Sigmoid colon (tissue), 7 donors: ENCODE data around the gene PUDP. TPM values are rescaled to one million over a fixed set of nuclear protein-coding genes. Genes with fewer than 3 reads are reported as not detected.

Experiments
- DNase-seq: peaks from one replicate; pipeline ENCODE4 v3.0.0-alpha.2; 2019
- H3K27ac ChIP-seq, 4 donors: fragments of 200-600 bp; sonication (generic); one replicate each; pipeline ENCODE4 v1.5.1; 2016 to 2019; ENCODE audit warnings: mild to moderate bottlenecking in 1 of 4
- H3K27me3 ChIP-seq, 3 donors: fragments of 200-600 bp; sonication (generic); one replicate each; pipeline ENCODE4 v1.5.1; 2019; ENCODE audit warnings: mild to moderate bottlenecking in 1 of 3
- H3K36me3 ChIP-seq, 4 donors: fragments of 200-600 bp; sonication (generic); one replicate each; pipeline ENCODE4 v1.5.1; 2016 to 2019
- H3K4me1 ChIP-seq, 4 donors: fragments of 200-600 bp; sonication (generic); one replicate each; pipeline ENCODE4 v1.5.1; 2017 to 2019
- H3K4me3 ChIP-seq, 4 donors: fragments of 200-600 bp; sonication (generic); one replicate each; pipeline ENCODE4 v1.5.1; 2017 to 2019; ENCODE audit warnings: mild to moderate bottlenecking in 2 of 4, moderate library complexity in 1 of 4
- H3K9me3 ChIP-seq, 4 donors: fragments of 200-600 bp in 3 of 4; sonication (generic) in 3 of 4; one replicate each; pipeline versions ENCODE4 v1.5.1 to v1.6.1; 2013 to 2019
- EP300 ChIP-seq, 4 donors: sonication (generic); formaldehyde crosslinking; IDR thresholded peaks; one replicate each; pipeline ENCODE4 v1.6.1; 2017; ENCODE audit warnings: antibody characterized with exemption in 4 of 4
- POLR2A ChIP-seq, 2 donors: fragments of 450-650 bp; IDR thresholded peaks; one replicate each; pipeline ENCODE4 v1.6.1; 2016; ENCODE audit warnings: antibody characterized with exemption in 2 of 2, mild to moderate bottlenecking in 2 of 2, moderate library complexity in 2 of 2
- POLR2AphosphoS5 ChIP-seq, 4 donors: sonication (generic); formaldehyde crosslinking; IDR thresholded peaks; one replicate each; pipeline ENCODE4 v1.6.1; 2017; ENCODE audit warnings: antibody characterized with exemption in 4 of 4
- WGBS, 2 donors: extraction: QIAGEN DNeasy Blood & Tissue Kit; methylation state at CpG; one replicate each; pipeline ENCODE4 v1.1.7; 2013; 5-methylcytosine and 5-hydroxymethylcytosine counted together
- intact Hi-C: fragments of 100-400 bp; cut with DNase I; formaldehyde crosslinking; loops from one replicate; pipeline ENCODE4 v1.15.1; 2023
- polyA plus RNA-seq, 3 donors: library from polyadenylated mRNA; stranded (reverse); fragments of 200-250 nt; gene quantifications; one replicate each; pipeline ENCODE4 v1.2.3, GENCODE V29; 2013
- total RNA-seq, 4 donors: library from RNA; depleted of rRNA; stranded (reverse); fragments of >200 nt; gene quantifications; one replicate each; pipeline ENCODE4 v1.1.0, GENCODE V29; 2016
- TF ChIP-seq, protein P1 (sequence below), 4 experiments: fragments of 450-650 bp in 3 of 4; fragments of 200-600 bp in 1 of 4; IDR thresholded peaks; one replicate each; pipeline ENCODE4 v1.5.1; 2016 to 2019; ENCODE audit warnings: antibody characterized with exemption in 4 of 4, mild to moderate bottlenecking in 3 of 4, moderate library complexity in 2 of 4
- donor health status: healthy with polysubstance abuse.
- donor health status: Bipolar disorder and iron deficiency.
- donor health status: healthy.

PUDP gene
- 10 to 100 TPM in 1 of 4 donors, 1 to 10 TPM in 3; 6.9 to 17.2 (median 8.5) TPM for total RNA-seq
- 10 to 100 TPM; 18.2 to 29.4 (median 24.5) TPM for polyA plus RNA-seq

DNA sequence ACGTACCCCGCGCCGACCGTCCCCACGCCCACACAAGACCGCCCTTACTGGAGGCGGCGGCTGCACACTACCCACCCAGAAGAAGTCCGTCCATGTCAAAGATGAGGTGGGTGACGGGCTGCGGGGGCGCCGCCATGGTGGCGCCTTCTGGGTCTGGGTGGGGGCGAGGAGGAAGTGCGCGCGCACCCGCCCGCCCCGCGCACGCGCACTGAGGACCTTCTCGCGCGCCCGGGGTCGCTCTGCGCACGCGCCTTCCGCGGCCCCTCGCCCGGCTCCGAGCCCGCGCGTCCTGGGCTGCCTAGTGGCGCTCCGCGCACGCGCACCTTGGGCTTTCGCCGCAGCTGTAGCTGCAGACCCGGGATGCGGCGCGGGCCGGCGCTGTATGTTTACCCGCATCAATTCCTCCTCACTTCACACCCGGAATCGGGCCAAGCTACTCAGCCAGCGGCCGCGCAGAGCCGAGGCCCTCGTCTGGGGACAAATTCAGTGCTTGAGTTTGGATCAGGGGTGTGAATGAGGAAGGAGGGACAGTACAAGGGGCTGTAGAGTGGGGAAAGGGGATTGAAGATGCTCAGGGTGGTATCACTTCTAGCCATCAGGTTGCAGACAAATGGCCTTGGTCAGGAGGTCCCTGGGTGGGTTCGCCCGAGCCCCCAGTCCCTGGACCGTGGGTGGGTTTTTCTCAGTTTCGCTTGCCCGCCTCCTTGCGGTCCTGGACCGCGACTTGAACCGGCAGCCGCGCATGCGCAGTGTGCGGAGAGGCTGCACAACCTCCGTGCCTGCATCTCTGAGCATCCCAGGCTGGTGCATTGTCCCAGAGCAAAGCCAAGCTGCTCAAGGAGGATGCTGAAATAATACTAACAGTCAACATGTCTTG, at the start of gene PUDP:
Gene PUDP (minus strand): TSS at position 176 of the 877 bp plus-strand sequence. CDS start 40 bp downstream, at position 136.
- H3K27ac ChIP-seq, result peak within 1 kb of the TSS; percentile 87 to 90 (median 89)
- TF ChIP-seq, protein P1, sequence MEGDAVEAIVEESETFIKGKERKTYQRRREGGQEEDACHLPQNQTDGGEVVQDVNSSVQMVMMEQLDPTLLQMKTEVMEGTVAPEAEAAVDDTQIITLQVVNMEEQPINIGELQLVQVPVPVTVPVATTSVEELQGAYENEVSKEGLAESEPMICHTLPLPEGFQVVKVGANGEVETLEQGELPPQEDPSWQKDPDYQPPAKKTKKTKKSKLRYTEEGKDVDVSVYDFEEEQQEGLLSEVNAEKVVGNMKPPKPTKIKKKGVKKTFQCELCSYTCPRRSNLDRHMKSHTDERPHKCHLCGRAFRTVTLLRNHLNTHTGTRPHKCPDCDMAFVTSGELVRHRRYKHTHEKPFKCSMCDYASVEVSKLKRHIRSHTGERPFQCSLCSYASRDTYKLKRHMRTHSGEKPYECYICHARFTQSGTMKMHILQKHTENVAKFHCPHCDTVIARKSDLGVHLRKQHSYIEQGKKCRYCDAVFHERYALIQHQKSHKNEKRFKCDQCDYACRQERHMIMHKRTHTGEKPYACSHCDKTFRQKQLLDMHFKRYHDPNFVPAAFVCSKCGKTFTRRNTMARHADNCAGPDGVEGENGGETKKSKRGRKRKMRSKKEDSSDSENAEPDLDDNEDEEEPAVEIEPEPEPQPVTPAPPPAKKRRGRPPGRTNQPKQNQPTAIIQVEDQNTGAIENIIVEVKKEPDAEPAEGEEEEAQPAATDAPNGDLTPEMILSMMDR (IDR thresholded peaks at IDR 0.05), result peak; percentile 12 to 43 (median 22)
- TF ChIP-seq EP300 (IDR thresholded peaks at IDR 0.05) (no peak), POLR2AphosphoS5 (IDR thresholded peaks at IDR 0.05) (peak; percentile 17 to 66 (median 54)), POLR2A (IDR thresholded peaks at IDR 0.05) (no peak)
- peak; percentile 94 for DNase-seq
- H3K27me3 ChIP-seq, result no peaks in the 10 kb centered on the region
- H3K36me3 ChIP-seq, result no peaks in the 10 kb centered on the region
- H3K9me3 ChIP-seq, result no peaks in the 10 kb centered on the region
- intact Hi-C loops, result no loop called here
- H3K4me1 ChIP-seq, result peaks cover 0 to 7% (median 0%) of the 10 kb centered on the region in 4 donors
- WGBS, 2 donors, result 0 to 1% methylated on average over 76 of the region's 76 CpGs
- peak within 1 kb of the TSS; percentile 70 to 78 (median 74) for H3K4me3 ChIP-seq

DNA sequence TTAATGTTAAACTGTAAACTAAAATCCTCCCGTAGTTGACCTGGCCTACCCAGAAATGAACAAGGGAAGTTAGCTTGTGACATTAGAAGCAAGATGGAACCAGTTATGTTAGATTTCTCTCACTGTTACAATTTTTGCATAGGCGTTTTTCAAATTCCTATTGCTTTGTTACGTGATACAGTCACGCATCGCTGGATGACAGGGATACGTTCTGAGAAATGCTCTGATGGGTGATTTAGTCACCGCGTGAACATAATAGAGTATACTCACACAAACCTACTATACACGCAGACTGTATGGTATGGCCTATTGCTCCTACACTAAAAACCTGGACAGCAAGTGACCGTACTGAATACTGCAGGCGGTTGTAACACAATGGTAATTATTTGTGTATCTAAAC, 46.7 kb upstream of the PUDP start:
- Histone ChIP-seq H3K9me3 (no peaks in the 10 kb centered on the region), H3K4me1 (no peaks in the 10 kb centered on the region), H3K36me3 (no peaks in the 10 kb centered on the region), H3K4me3 (no peak overlapping the region), H3K27me3 (no peaks in the 10 kb centered on the region), H3K27ac (no peak overlapping the region)
- intact Hi-C loops, result no loop called here
- DNase-seq, result no peak
- 97% methylated on average over 11 of the region's 11 CpGs for WGBS, 2 donors
- no peak for TF ChIP-seq EP300 (IDR thresholded peaks at IDR 0.05)
- TF ChIP-seq, protein P1 (IDR thresholded peaks at IDR 0.05), result no peak
- TF ChIP-seq POLR2AphosphoS5 (IDR thresholded peaks at IDR 0.05), result no peak
- no peak for TF ChIP-seq POLR2A (IDR thresholded peaks at IDR 0.05)

DNA sequence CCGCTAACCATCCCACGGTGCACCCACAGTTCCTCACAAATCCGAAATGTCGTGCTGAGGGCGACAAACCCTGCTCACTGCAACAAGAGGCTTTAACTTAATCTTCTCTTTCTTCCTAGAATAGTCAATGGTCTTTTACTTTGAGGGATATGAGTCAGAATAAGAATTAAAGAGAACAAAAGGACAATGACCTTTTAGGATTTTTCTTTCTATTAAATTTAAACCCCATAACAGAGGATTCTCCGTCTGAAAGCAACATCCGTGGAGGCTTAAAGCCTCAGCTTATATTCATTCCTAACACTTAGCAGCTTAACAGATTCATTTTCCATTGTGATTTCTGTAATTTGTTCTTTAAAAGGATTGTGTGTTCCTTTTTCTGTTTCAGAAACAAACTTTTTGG, 44.9 kb upstream of the PUDP start:
- intact Hi-C loops, result no loop called here
- no peak for DNase-seq
- Histone ChIP-seq H3K27me3 (no peaks in the 10 kb centered on the region), H3K27ac (no peak overlapping the region), H3K4me1 (no peaks in the 10 kb centered on the region), H3K4me3 (no peak overlapping the region), H3K36me3 (no peaks in the 10 kb centered on the region), H3K9me3 (no peaks in the 10 kb centered on the region)
- WGBS, 2 donors, result 96 to 99% methylated on average over 7 of the region's 7 CpGs
- TF ChIP-seq, protein P1 (IDR thresholded peaks at IDR 0.05), result no peak
- no peak for TF ChIP-seq POLR2AphosphoS5 (IDR thresholded peaks at IDR 0.05)
- no peak for TF ChIP-seq POLR2A (IDR thresholded peaks at IDR 0.05)
- TF ChIP-seq EP300 (IDR thresholded peaks at IDR 0.05), result no peak

DNA sequence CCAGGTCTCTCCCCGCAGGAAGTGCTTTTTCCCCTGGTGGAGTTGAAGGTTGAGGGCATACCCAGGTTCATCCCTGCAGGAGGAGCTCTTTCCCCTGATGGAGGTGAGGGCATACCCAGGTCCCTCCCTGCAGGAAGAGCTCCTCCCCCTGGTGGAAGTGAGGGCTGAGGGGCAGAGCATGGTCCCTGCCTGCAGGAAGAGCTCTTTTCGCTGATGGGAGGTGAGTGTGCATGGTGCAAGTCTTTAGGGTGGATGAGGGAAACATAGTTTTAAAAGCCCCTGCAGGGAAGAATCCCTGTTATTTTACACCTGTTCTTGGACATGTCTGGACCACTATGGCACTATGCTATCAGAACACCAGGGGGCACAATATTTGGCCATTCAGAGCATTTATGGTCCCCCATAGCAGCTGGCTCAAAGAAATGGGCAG, 43.7 kb upstream of the PUDP start:
- intact Hi-C loops, result no loop called here
- no peak for TF ChIP-seq POLR2AphosphoS5 (IDR thresholded peaks at IDR 0.05)
- TF ChIP-seq, protein P1 (IDR thresholded peaks at IDR 0.05), result no peak
- no peak for TF ChIP-seq EP300 (IDR thresholded peaks at IDR 0.05)
- TF ChIP-seq POLR2A (IDR thresholded peaks at IDR 0.05), result no peak
- H3K27ac ChIP-seq, result no peak overlapping the region

More for the DNA sequence above, 43.7 kb upstream of the PUDP start:
- no peak for DNase-seq
- Histone ChIP-seq H3K4me3 (no peak overlapping the region), H3K4me1 (no peaks in the 10 kb centered on the region), H3K36me3 (no peaks in the 10 kb centered on the region), H3K9me3 (no peaks in the 10 kb centered on the region), H3K27me3 (no peaks in the 10 kb centered on the region)
- 82 to 98% methylated on average over 2 of the region's 2 CpGs for WGBS, 2 donors
